ENCODE data around the gene ANO6.

- TF ChIP-seq YY1 (IDR thresholded peaks at IDR 0.05) = no peak
- TF ChIP-seq SP1 (IDR thresholded peaks at IDR 0.05) = no peak
- TF ChIP-seq CTCF (IDR thresholded peaks at IDR 0.05; ENCODE audit: low read depth, low read length, missing input control) = no peak
- TF ChIP-seq RAD21 (IDR thresholded peaks at IDR 0.05) = no peak
- no peak for TF ChIP-seq REST (IDR thresholded peaks at IDR 0.05)
- no peak for TF ChIP-seq GABPA (IDR thresholded peaks at IDR 0.05 in 1 of 2, conservative IDR thresholded peaks at IDR 0.05 in 1 of 2)
- no peak for TF ChIP-seq TAF1 (conservative IDR thresholded peaks at IDR 0.05)
- no peak for TF ChIP-seq FOXA1 (IDR thresholded peaks at IDR 0.05)
- TF ChIP-seq ATF3 (IDR thresholded peaks at IDR 0.05) = no peak
- no peak for TF ChIP-seq EGR1 (IDR thresholded peaks at IDR 0.05; ENCODE audit: low read depth in 2 of 2)
- no peak for TF ChIP-seq MAX (IDR thresholded peaks at IDR 0.05)
These were observed 194.1 kb downstream of the ANO6 start for GRCh38 chr12:45409966-45410365.

Measured in liver (tissue), 3 donors.